HG03097 (cell line): ENCODE results near the gene SEZ6.

Source experiments
- ATAC-seq: cut with Tn5 transposase; IDR thresholded peaks from one replicate; pipeline ENCODE4 v1.9.1; 2021; ENCODE audit not compliant: unreplicated experiment, low FRiP score

The SEZ6 gene

DNA sequence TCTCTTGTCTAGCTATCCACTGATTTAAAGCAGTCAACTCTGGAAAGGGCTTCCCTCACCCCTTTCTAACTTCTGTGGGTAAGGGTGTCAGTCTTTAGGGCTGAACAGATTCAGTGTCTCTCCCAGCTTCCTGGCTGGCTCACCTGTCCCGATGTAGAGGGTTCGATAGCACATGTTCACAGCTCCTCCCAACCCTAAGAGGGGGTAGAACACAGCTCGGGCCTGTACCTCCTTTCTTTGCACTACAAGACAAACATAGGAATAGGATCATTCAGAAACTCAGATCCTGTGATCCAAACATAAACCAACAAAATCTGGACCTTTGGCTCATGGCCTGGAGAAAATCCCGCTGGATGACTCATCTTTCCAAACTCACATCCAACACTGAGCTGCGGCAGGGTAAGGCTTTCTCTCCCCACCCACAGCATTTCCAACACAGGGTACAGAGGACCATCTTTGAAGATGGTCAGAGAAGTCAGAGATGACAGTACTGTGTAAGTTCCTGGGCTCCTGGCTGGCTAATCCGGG lies 97.1 kb downstream of the SEZ6 start:
- no peak for ATAC-seq

DNA sequence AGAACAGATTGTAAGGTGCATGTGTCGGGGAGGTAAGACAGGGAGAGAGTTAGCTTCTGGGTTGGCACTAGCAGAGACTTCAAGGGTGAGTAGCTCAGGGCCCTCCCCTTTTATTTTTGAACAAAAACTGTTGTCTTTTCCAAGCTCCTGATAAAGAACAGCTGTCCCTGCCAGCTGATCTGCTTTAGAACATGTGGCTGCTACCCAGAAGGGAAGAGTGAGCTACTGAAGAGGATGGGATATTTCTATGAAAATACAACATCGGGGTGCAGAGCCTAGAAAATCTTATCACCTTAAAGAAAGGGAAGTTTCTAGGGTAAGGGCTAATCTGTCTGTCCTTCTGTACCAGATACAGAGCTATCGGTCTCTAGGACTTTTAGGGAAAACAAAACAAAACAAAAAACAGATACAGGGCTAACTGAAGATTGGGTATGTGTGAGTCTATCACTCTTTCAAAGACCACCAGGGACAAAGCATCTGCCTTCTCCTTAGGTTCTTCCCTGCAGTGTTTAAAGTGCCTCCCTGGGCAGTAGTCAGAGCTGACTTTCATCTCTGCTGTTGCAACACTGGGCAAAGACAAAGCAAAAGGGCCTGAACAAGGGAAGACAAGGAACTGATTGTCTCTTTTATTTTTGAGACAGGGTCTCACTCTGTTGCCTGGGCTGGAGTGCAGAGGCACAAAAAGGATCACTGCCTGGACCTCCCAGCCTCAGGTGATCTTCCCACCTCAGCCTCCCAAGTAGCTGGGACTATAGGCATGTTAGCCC lies 97.9 kb downstream of the SEZ6 start:
- ATAC-seq, result no peak

DNA sequence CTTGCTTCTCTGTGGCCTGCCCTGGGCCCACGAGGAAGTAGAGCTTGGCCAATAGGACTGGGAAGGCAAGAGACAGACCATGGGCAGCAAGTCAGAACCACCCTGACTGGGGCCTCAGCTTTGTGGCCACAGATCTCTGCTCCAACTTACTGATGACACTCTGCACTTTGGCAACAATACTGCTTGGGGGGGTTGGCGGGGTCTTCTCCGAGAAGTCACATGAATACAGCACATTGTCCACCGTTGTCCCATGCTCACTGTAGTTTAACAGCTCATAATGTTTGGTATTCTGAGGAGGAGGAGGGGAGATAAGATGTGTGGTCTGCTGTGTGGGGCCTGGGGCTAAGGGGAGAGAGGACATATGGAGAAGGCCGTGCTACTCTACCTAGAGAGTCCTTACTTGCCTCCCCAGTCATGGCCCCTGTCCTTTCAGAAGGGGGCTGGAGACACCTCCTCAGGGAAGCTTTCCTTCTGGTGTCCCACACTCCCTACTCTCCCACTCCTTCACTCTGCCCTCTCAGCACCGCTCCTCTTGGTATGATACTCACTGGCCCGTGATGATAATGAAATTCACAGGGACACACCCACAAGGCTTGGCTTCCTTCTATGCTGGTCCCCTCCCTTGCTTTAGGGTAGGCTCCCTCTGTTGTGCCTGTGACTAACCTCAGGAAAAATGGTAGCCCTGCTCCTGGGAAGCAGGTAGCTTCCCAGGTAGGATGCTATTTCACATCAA lies 99.0 kb downstream of the SEZ6 start:
- ATAC-seq, result no peak

DNA sequence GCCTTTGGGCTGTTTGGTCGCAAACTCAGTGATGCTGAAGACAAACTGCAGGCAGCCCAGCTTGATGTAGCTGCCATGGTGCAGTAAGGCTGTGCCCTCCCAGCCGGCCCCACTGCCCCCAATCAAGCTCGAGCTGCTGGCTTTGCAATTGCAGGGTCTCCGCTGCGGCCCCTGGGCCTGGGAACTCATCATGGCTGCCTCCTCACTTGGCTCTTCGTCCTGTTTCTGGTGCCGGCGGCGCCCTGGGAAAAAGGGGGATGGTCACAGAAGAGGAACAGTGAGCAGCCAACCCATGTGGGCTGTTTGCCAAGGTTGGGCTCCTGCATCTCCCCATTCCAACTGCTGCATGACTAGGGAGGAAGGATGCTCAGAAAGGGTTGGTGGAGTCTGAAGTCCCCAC lies 99.6 kb downstream of the SEZ6 start:
- ATAC-seq, result no peak
